HL-60/S4 treated with phorbol 12-myristate 13-acetate at 8.2 ng/mL for 4 days and 3 days (cell line): ENCODE measurements around the gene SMG1.
"Not testable (repeated sequence)": the region's sequence is repeated elsewhere in the genome, so short reads cannot be mapped to it uniquely, and the experiment has no call there.

Experiments
- in situ Hi-C: fragments of 300-500 bp; cut with MboI; formaldehyde crosslinking; loops from 2 replicates; pipeline ENCODE4 v1.15.0; 2022; ENCODE audit warnings: low sequenced_read_pairs

The SMG1 gene

GRCh38 chr16:18801145-18801972 lies 124.8 kb downstream of the SMG1 start, which contains the start of gene ARL6IP1:
Gene ARL6IP1 (minus strand): TSS chr16:18801549. CDS start chr16:18801466, 83 bp downstream.
- in situ Hi-C loops: no loop called here

- in situ Hi-C loops: no loop called here
These were observed 125.4 kb downstream of the SMG1 start for GRCh38 chr16:18800775-18801144.

GRCh38 chr16:18800293-18800692 lies 125.9 kb downstream of the SMG1 start:
- in situ Hi-C loops: no loop called here

- in situ Hi-C loops: no loop called here
These were observed 126.7 kb downstream of the SMG1 start for GRCh38 chr16:18799500-18799899.

- in situ Hi-C loops: no loop called here
These were observed 128.5 kb downstream of the SMG1 start for GRCh38 chr16:18797746-18798145.

GRCh38 chr16:18796377-18796776 lies 129.8 kb downstream of the SMG1 start:
- in situ Hi-C loops: no loop called here

- in situ Hi-C loops: no loop called here
These were observed 133.3 kb downstream of the SMG1 start for GRCh38 chr16:18792836-18793433.

GRCh38 chr16:18789850-18790706 lies 136.1 kb downstream of the SMG1 start, which contains the start of gene RPS15A:
Gene RPS15A (minus strand): TSS chr16:18790334. CDS start chr16:18789113, 1,221 bp downstream.
- in situ Hi-C loops: no loop called here

- in situ Hi-C loops: no loop called here
These were observed 136.7 kb downstream of the SMG1 start for GRCh38 chr16:18789515-18789849.

- in situ Hi-C loops: no loop called here
These were observed 137.2 kb downstream of the SMG1 start for GRCh38 chr16:18788828-18789514.

- in situ Hi-C loops: no loop called here
These were observed 141.1 kb downstream of the SMG1 start for GRCh38 chr16:18784917-18785623.

GRCh38 chr16:18783430-18784341 lies 142.5 kb downstream of the SMG1 start:
- in situ Hi-C loops: no loop called here

GRCh38 chr16:18782697-18783429 lies 143.3 kb downstream of the SMG1 start:
- in situ Hi-C loops: no loop called here

- in situ Hi-C loops: not testable (repeated sequence)
These were observed 145.0 kb downstream of the SMG1 start for GRCh38 chr16:18781232-18781631.

- in situ Hi-C loops: not testable (repeated sequence)
These were observed 145.7 kb downstream of the SMG1 start for GRCh38 chr16:18780460-18781026.

GRCh38 chr16:18777664-18778063 lies 148.5 kb downstream of the SMG1 start:
- in situ Hi-C loops: not testable (repeated sequence)

- in situ Hi-C loops: not testable (repeated sequence)
These were observed 149.9 kb downstream of the SMG1 start for GRCh38 chr16:18776334-18776733.

GRCh38 chr16:18774651-18775050 lies 151.6 kb downstream of the SMG1 start:
- in situ Hi-C loops: not testable (repeated sequence)
